CD4-positive, alpha-beta T cell (primary cell): ENCODE data around the gene ADAP2. TPM values are rescaled to one million over a fixed set of nuclear protein-coding genes. Genes with fewer than 3 reads are reported as not detected.

Source experiments
- ATAC-seq: fragments of 200-7000 bp; cut with Tn5 transposase; one replicate; pipeline ENCODE4 v1.10.0; 2022; ENCODE audit warnings: mild to moderate bottlenecking; ENCODE audit not compliant: poor library complexity
- CTCF ChIA-PET: fragments of 350-600 bp; sonication (Branson Sonifier 250); formaldehyde crosslinking; loops from one replicate; lab custom pipeline; 2021; ENCODE audit warnings: antibody characterized with exemption, inconsistent platforms; lab: Charles Lee
- POLR2A ChIA-PET: fragments of 350-600 bp; sonication (Branson Sonifier 250); formaldehyde crosslinking; loops from one replicate; lab custom pipeline; 2021; ENCODE audit warnings: antibody characterized with exemption, inconsistent platforms; lab: Charles Lee
- DNase-seq, 14 experiments: peaks; one replicate each; pipeline ENCODE4 v3.0.0-alpha.2; 2013 to 2020; ENCODE audit warnings: mixed read lengths in 2 of 14
- H3K27ac ChIP-seq, 2 donors: one replicate each; pipeline versions ENCODE4 v1.5.1 to v1.7.0; 2013; ENCODE audit warnings: low read length in 2 of 2, low read depth in 1 of 2, mild to moderate bottlenecking in 1 of 2
- H3K27me3 ChIP-seq, 2 experiments: 1 replicate in 1 of 2; 2 replicates in 1 of 2; pipeline versions ENCODE4 v1.6.1 to v1.7.0; 2013; ENCODE audit warnings: low read length in 2 of 2, control low read depth in 1 of 2, mild to moderate bottlenecking in 1 of 2, moderate library complexity in 1 of 2; ENCODE audit not compliant: insufficient read depth in 2 of 2, control insufficient read depth in 1 of 2
- H3K36me3 ChIP-seq: one replicate; pipeline ENCODE4 v1.6.1; 2013; ENCODE audit warnings: low read length, control low read depth; ENCODE audit not compliant: insufficient read depth
- H3K4me1 ChIP-seq: one replicate; pipeline ENCODE4 v1.6.1; 2013; ENCODE audit warnings: low read length, control low read depth; ENCODE audit not compliant: insufficient read depth
- H3K4me3 ChIP-seq: one replicate; pipeline ENCODE4 v1.5.1; 2013; ENCODE audit warnings: mild to moderate bottlenecking, low read length, moderate library complexity
- H3K9me3 ChIP-seq, 2 experiments: 1 replicate in 1 of 2; 2 replicates in 1 of 2; pipeline versions ENCODE4 v1.6.1 to v1.7.0; 2013; ENCODE audit warnings: low read length in 2 of 2, mild to moderate bottlenecking in 2 of 2, control low read depth in 1 of 2, moderate library complexity in 1 of 2; ENCODE audit not compliant: control insufficient read depth in 1 of 2, insufficient read depth in 1 of 2
- H3K27ac Mint-ChIP-seq: one replicate; pipeline ENCODE4 v1.8.0; 2020; ENCODE audit warnings: mixed read lengths
- H3K27me3 Mint-ChIP-seq: one replicate; pipeline ENCODE4 v1.8.0; 2021; ENCODE audit warnings: mixed read lengths
- H3K36me3 Mint-ChIP-seq: one replicate; pipeline ENCODE4 v1.8.0; 2021; ENCODE audit warnings: low read depth, mixed read lengths
- H3K4me1 Mint-ChIP-seq: one replicate; pipeline ENCODE4 v1.8.0; 2021; ENCODE audit warnings: low read depth, mixed read lengths
- H3K4me3 Mint-ChIP-seq: one replicate; pipeline ENCODE4 v1.8.0; 2020; ENCODE audit warnings: mild to moderate bottlenecking, mixed read lengths
- H3K9me3 Mint-ChIP-seq: one replicate; pipeline ENCODE4 v1.8.0; 2020; ENCODE audit warnings: mixed read lengths
- intact Hi-C, 2 experiments: fragments of 100-400 bp; cut with DNase I in 1 of 2; cut with micrococcal nuclease in 1 of 2; formaldehyde crosslinking; loops; one replicate each; pipeline versions ENCODE4 v1.15.1 to v1.9.0; 2023 to 2025; cut with DNase I, micrococcal nuclease
- polyA plus RNA-seq, 2 donors: library from polyadenylated mRNA; unstranded; fragments of 120-200 nt; gene quantifications; one replicate each; pipeline ENCODE4 v1.2.1, GENCODE V29; 2013
- total RNA-seq, 174 experiments: library from RNA in 2 of 174; stranded (reverse) in 2 of 174; gene quantifications; one replicate each; pipeline ENCODE4 v1.2.3 and lab custom pipeline; 2021 to 2026
- TF ChIP-seq, protein P1 (sequence below): fragments of 200-600 bp; IDR thresholded peaks from one replicate; pipeline ENCODE4 v1.8.0; 2022; ENCODE audit warnings: antibody characterized with exemption, mild to moderate bottlenecking

The ADAP2 gene, protein sequence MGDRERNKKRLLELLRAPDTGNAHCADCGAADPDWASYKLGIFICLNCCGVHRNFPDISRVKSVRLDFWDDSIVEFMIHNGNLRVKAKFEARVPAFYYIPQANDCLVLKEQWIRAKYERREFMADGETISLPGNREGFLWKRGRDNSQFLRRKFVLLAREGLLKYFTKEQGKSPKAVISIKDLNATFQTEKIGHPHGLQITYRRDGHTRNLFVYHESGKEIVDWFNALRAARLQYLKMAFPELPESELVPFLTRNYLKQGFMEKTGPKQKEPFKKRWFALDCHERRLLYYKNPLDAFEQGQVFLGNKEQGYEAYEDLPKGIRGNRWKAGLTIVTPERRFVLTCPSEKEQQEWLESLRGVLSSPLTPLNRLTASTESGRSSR
- total RNA-seq, result 1 to 10 TPM; 1.1 to 1.8 TPM
- polyA plus RNA-seq (2013, experiment 1 of 2), result 3.5 TPM
- 2.9 TPM for polyA plus RNA-seq (2013, experiment 2 of 2)
- total RNA-seq (lab: John Stamatoyannopoulos, UW), result 0.07 to 4.8 (median 1.1) reads per million in 172 experiments

DNA sequence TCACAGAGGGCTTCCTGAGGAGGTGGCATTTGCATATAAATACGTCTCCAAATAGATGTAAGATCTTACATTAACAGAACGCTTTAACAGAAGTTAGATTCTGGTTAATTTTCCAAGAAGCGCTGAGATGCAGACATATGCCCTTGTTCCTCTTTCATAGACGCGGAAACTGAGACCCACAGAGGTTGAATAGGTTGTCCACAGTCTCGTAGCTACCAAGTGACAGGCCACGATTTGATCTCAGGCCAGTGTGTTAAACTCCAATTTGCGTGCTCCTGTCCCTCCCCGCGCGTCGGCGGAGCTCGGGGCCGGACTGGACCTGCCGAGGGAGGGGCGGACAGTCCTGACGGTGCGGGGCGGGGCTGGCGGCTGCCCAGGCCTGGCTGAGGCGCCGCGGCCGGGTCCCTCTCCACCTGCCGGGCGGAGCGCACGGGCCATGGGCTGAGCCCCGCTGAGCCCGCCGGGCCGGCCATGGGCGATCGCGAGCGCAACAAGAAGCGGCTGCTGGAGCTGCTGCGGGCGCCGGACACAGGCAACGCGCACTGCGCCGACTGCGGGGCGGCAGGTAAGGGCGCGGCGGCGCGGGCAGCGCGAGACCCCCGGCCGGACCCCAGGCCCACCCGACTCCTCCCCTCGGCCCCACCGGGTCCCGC, at the start of gene ADAP2:
Gene ADAP2 (plus strand): TSS at position 402 of the 653 bp plus-strand sequence. CDS start 70 bp downstream, at position 472.
- H3K27ac ChIP-seq, result no peak within 1 kb of the TSS
- Mint-ChIP-seq H3K9me3 (no peaks in the 10 kb centered on the region), H3K27ac (no peak within 1 kb of the TSS), H3K4me1 (peaks cover 16% of the 10 kb centered on the region), H3K4me3 (peak within 1 kb of the TSS; percentile 69), H3K36me3 (no peaks in the 10 kb centered on the region), H3K27me3 (peaks cover 48% of the 10 kb centered on the region)
- CTCF ChIA-PET, result interaction anchor here (0.6 kb wide), 1 partner anchor 1307 kb away, joined by 3 read pairs; no protein-coding TSS in a partner anchor
- POLR2A ChIA-PET, result no interaction called here
- DNase-seq (peak in 3 of 14 experiments; percentile 13 to 34 (median 26)), ATAC-seq (no peak)
- TF ChIP-seq, protein P1, sequence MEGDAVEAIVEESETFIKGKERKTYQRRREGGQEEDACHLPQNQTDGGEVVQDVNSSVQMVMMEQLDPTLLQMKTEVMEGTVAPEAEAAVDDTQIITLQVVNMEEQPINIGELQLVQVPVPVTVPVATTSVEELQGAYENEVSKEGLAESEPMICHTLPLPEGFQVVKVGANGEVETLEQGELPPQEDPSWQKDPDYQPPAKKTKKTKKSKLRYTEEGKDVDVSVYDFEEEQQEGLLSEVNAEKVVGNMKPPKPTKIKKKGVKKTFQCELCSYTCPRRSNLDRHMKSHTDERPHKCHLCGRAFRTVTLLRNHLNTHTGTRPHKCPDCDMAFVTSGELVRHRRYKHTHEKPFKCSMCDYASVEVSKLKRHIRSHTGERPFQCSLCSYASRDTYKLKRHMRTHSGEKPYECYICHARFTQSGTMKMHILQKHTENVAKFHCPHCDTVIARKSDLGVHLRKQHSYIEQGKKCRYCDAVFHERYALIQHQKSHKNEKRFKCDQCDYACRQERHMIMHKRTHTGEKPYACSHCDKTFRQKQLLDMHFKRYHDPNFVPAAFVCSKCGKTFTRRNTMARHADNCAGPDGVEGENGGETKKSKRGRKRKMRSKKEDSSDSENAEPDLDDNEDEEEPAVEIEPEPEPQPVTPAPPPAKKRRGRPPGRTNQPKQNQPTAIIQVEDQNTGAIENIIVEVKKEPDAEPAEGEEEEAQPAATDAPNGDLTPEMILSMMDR, result no peak
- peaks cover 34 to 44% of the 10 kb centered on the region in 2 experiments for H3K27me3 ChIP-seq
- peak within 1 kb of the TSS; percentile 35 for H3K4me3 ChIP-seq
- H3K9me3 ChIP-seq, result peaks cover 0 to 5% of the 10 kb centered on the region in 2 experiments
- no peaks in the 10 kb centered on the region for H3K36me3 ChIP-seq
- intact Hi-C loops, result no loop called here
- H3K4me1 ChIP-seq, result peaks cover 15% of the 10 kb centered on the region

DNA sequence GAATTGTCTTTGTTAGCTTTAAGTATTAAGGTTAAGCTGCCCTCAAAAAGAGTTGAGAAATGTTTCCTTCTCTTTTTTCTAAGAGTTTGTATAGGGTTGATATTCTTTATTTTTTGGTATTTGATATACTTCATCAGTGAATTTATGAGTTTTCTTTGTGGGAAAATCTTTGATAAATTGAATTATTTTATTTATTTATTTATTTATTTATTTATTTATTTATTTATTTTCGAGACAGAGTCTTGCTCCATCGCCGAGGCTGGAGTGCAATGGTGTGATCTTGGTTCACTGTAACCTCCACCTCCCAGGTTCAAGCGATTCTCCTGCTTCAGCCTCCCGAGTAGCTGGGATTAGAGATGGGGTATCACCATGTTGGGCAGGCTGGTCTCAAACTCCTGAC, 35.6 kb upstream of the ADAP2 start:
- Mint-ChIP-seq H3K9me3 (no peaks in the 10 kb centered on the region), H3K27me3 (no peaks in the 10 kb centered on the region), H3K27ac (no peak overlapping the region), H3K4me3 (no peak overlapping the region), H3K4me1 (no peaks in the 10 kb centered on the region), H3K36me3 (peaks cover 6% of the 10 kb centered on the region)
- no peak for DNase-seq
- TF ChIP-seq, protein P1, result no peak
- ChIA-PET POLR2A (no interaction called here), CTCF (no interaction called here)
- H3K4me3 ChIP-seq, result no peak overlapping the region
- no peaks in the 10 kb centered on the region for H3K36me3 ChIP-seq
- intact Hi-C loops, result no loop called here
- no peaks in the 10 kb centered on the region for H3K9me3 ChIP-seq
- no peaks in the 10 kb centered on the region for H3K27me3 ChIP-seq
- no peak for ATAC-seq
- H3K27ac ChIP-seq, result no peak overlapping the region
- no peaks in the 10 kb centered on the region for H3K4me1 ChIP-seq

DNA sequence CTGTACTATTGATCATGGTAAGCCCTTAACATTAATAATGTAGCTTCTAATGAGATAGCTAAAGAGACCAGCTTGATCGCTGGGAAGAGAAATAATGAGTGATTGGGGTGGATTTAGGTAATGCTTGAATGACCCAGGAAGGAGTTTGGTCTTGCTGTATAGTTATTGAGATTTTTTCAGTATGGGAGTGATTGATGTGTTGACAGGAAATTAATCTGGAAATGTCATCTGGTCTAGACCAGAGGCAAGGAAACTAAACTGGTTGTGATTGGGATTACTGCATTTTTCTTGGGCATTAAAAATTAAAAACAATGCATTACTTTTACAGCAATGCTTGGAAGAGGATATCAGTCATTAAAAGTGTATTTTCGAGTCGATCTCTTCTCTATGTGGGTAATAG, 27.5 kb upstream of the ADAP2 start:
- CTCF ChIA-PET, result no interaction called here
- no peaks in the 10 kb centered on the region for H3K27me3 Mint-ChIP-seq
- TF ChIP-seq, protein P1, result no peak
- no peaks in the 10 kb centered on the region for H3K9me3 Mint-ChIP-seq
- intact Hi-C loops, result no loop called here
- Histone ChIP-seq H3K27ac (no peak overlapping the region), H3K4me1 (no peaks in the 10 kb centered on the region), H3K27me3 (no peaks in the 10 kb centered on the region), H3K9me3 (no peaks in the 10 kb centered on the region), H3K36me3 (peaks cover 16% of the 10 kb centered on the region), H3K4me3 (no peak overlapping the region)
- DNase-seq, result no peak
- H3K27ac Mint-ChIP-seq, result no peak overlapping the region
- H3K4me1 Mint-ChIP-seq, result no peaks in the 10 kb centered on the region
- POLR2A ChIA-PET, result interaction anchor here (0.6 to 0.7 kb wide), 2 partner anchors 329 to 1204 kb away, joined by 3 read pairs; no protein-coding TSS in a partner anchor
- no peak for ATAC-seq
- H3K4me3 Mint-ChIP-seq, result no peak overlapping the region
- H3K36me3 Mint-ChIP-seq, result peaks cover 17% of the 10 kb centered on the region
